Panc1 (cell line): Measurements from ENCODE around the gene TRPM1. TPM values are rescaled to one million over a fixed set of nuclear protein-coding genes. Genes with fewer than 3 reads are reported as not detected.

Experiments used
- ATAC-seq: fragments of 200-7000 bp; cut with Tn5 transposase; 2 replicates; pipeline ENCODE4 v1.9.1; 2020; ENCODE audit warnings: mild to moderate bottlenecking, moderate library complexity
- BruUV-seq: library from RNA; stranded (reverse); fragments of 400-500 nt; replicated peaks from 2 replicates; lab custom pipeline; 2021; lab: Mats Ljungman, UMichigan
- CTCF ChIA-PET: fragments of 300-600 bp; sonication (Branson Sonifier 250); formaldehyde crosslinking; loops from one replicate; lab custom pipeline; 2022; ENCODE audit warnings: antibody characterized with exemption; lab: Charles Lee
- POLR2A ChIA-PET: fragments of 300-600 bp; sonication (Branson Sonifier 250); formaldehyde crosslinking; loops from one replicate; lab custom pipeline; 2022; ENCODE audit warnings: antibody characterized with exemption; lab: Charles Lee
- DNase-seq: peaks from one replicate; pipeline ENCODE4 v3.0.0-alpha.2; 2010; ENCODE audit warnings: low read depth, low spot score
- H3K27ac ChIP-seq: 2 replicates; pipeline ENCODE4 v1.5.1; 2011; ENCODE audit warnings: mild to moderate bottlenecking, low read length, inconsistent platforms
- H3K27me3 ChIP-seq: fragments of 200-500 bp; sonication (Bioruptor generic); 2 replicates; pipeline ENCODE4 v1.6.0; 2014; ENCODE audit warnings: low read length, inconsistent platforms; ENCODE audit not compliant: control insufficient read depth, insufficient read depth
- H3K36me3 ChIP-seq: fragments of 200-500 bp; sonication (Bioruptor generic); 2 replicates; pipeline ENCODE4 v1.5.1; 2014; ENCODE audit warnings: inconsistent platforms, mild to moderate bottlenecking, low read length, moderate library complexity; ENCODE audit not compliant: control insufficient read depth, insufficient read depth
- H3K4me1 ChIP-seq: 2 replicates; pipeline ENCODE4 v1.5.1; 2011; ENCODE audit warnings: inconsistent platforms, mild to moderate bottlenecking, low read length, moderate library complexity; ENCODE audit not compliant: control insufficient read depth, insufficient read depth
- H3K4me3 ChIP-seq, 2 experiments: 2 replicates each; pipeline ENCODE4 v1.5.1; 2011 to 2012; ENCODE audit warnings: low read depth in 2 of 2, low read length in 2 of 2, mild to moderate bottlenecking in 2 of 2, inconsistent platforms in 1 of 2, moderate library complexity in 1 of 2
- H3K9me3 ChIP-seq: fragments of 200-500 bp; sonication (Bioruptor generic); 2 replicates; pipeline ENCODE4 v1.5.1; 2014; ENCODE audit warnings: low read depth, mild to moderate bottlenecking, inconsistent platforms, low read length, moderate library complexity; ENCODE audit not compliant: control insufficient read depth, insufficient read depth
- CTCF ChIP-seq: fragments of 450-650 bp; IDR thresholded peaks from 2 replicates; pipeline ENCODE4 v1.5.1; 2017; ENCODE audit warnings: mild to moderate bottlenecking
- POLR2AphosphoS5 ChIP-seq: IDR thresholded peaks from 2 replicates; pipeline ENCODE4 v1.6.1; 2012; ENCODE audit warnings: mild to moderate bottlenecking, low read depth, low read length, moderate library complexity
- SIN3A ChIP-seq: IDR thresholded peaks from 2 replicates; pipeline ENCODE4 v1.6.1; 2012; ENCODE audit warnings: low read depth, mild to moderate bottlenecking, low read length, moderate library complexity, borderline replicate concordance; ENCODE audit not compliant: insufficient read depth
- TCF7L2 ChIP-seq: IDR thresholded peaks from 2 replicates; pipeline ENCODE4 v1.6.1; 2011; ENCODE audit warnings: mild to moderate bottlenecking, low read depth, low read length, inconsistent platforms
- in situ Hi-C: cut with HindIII; loops from 2 replicates; pipeline ENCODE4 v1.10.0; 2016; ENCODE audit warnings: low sequenced_read_pairs, low pct_unique_long_range_greater_than_20kb
- intact Hi-C: fragments of 100-400 bp; cut with micrococcal nuclease; formaldehyde crosslinking; loops from one replicate; pipeline ENCODE4 v1.10.0; 2022; ENCODE audit not compliant: unreplicated experiment
- total RNA-seq: library from RNA; stranded (reverse); gene quantifications from one replicate; pipeline ENCODE4 v1.2.1, GENCODE V29; 2021; ENCODE audit not compliant: unreplicated experiment
- TF ChIP-seq, protein P1 (sequence below), 2 experiments: IDR thresholded peaks; 2 replicates each; pipeline ENCODE4 v1.6.1; 2011 to 2012; ENCODE audit warnings: low read depth in 2 of 2, control low read depth in 1 of 2, low read length in 1 of 2, mild to moderate bottlenecking in 1 of 2, moderate library complexity in 1 of 2; ENCODE audit not compliant: insufficient read depth in 1 of 2

TRPM1 gene
- total RNA-seq, 1 experiment from 2014 or later = not detected

- POLR2A ChIA-PET = no interaction called here
- CTCF ChIA-PET = no interaction called here
These were observed 43.1 kb downstream of the TRPM1 start for GRCh38 chr15:31058236-31058962.

GRCh38 chr15:31051496-31052080 lies 49.9 kb downstream of the TRPM1 start:
- Histone ChIP-seq H3K27ac (no peak overlapping the region), H3K27me3 (peaks cover 3% of the 10 kb centered on the region; the same call in 1 of the 2 replicates), H3K36me3 (no peaks in the 10 kb centered on the region), H3K4me1 (no peaks in the 10 kb centered on the region), H3K4me3 (no peak overlapping the region), H3K9me3 (no peaks in the 10 kb centered on the region)
- TF ChIP-seq TCF7L2 = no peak
- no peak for TF ChIP-seq SIN3A
- TF ChIP-seq CTCF = no peak
- TF ChIP-seq POLR2AphosphoS5 = no peak
- TF ChIP-seq, protein P1, sequence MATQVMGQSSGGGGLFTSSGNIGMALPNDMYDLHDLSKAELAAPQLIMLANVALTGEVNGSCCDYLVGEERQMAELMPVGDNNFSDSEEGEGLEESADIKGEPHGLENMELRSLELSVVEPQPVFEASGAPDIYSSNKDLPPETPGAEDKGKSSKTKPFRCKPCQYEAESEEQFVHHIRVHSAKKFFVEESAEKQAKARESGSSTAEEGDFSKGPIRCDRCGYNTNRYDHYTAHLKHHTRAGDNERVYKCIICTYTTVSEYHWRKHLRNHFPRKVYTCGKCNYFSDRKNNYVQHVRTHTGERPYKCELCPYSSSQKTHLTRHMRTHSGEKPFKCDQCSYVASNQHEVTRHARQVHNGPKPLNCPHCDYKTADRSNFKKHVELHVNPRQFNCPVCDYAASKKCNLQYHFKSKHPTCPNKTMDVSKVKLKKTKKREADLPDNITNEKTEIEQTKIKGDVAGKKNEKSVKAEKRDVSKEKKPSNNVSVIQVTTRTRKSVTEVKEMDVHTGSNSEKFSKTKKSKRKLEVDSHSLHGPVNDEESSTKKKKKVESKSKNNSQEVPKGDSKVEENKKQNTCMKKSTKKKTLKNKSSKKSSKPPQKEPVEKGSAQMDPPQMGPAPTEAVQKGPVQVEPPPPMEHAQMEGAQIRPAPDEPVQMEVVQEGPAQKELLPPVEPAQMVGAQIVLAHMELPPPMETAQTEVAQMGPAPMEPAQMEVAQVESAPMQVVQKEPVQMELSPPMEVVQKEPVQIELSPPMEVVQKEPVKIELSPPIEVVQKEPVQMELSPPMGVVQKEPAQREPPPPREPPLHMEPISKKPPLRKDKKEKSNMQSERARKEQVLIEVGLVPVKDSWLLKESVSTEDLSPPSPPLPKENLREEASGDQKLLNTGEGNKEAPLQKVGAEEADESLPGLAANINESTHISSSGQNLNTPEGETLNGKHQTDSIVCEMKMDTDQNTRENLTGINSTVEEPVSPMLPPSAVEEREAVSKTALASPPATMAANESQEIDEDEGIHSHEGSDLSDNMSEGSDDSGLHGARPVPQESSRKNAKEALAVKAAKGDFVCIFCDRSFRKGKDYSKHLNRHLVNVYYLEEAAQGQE (IDR thresholded peaks at IDR 0.05; ENCODE audit: insufficient read depth in 1 of 2, low read depth in 2 of 2, low read length in 1 of 2) = no peak
- BruUV-seq = no TSS peak
- intact Hi-C loops = no loop called here
- ATAC-seq = no peak
- DNase-seq = no peak
- CTCF ChIA-PET = no interaction called here
- in situ Hi-C loops = no loop called here
- POLR2A ChIA-PET = no interaction called here

More at GRCh38 chr15:31058236-31058962, 43.1 kb downstream of the TRPM1 start:
- DNase-seq (no peak), ATAC-seq (no peak)
- H3K27ac ChIP-seq = no peak overlapping the region
- no peaks in the 10 kb centered on the region for H3K36me3 ChIP-seq
- peaks cover 3% of the 10 kb centered on the region; the same call in 1 of the 2 replicates for H3K27me3 ChIP-seq
- intact Hi-C loops = no loop called here
- no peaks in the 10 kb centered on the region for H3K9me3 ChIP-seq
- H3K4me1 ChIP-seq = no peaks in the 10 kb centered on the region
- TF ChIP-seq, protein P1 (IDR thresholded peaks at IDR 0.05; ENCODE audit: insufficient read depth in 1 of 2, low read depth in 2 of 2, low read length in 1 of 2) = no peak
- in situ Hi-C loops = no loop called here
- no TSS peak for BruUV-seq
- no peak overlapping the region for H3K4me3 ChIP-seq
